Skin epidermis (tissue), 12 donors: Measurements from ENCODE around the gene ALG12.

ENCODE experiments used
- H3K27ac ChIP-seq, 21 experiments: fragments of 200-600 bp; sonication (generic) in 11 of 21; one replicate each; pipeline ENCODE4 v1.5.0; 2020; ENCODE audit warnings: mild to moderate bottlenecking in 3 of 21, inconsistent platforms in 2 of 21, moderate library complexity in 2 of 21
- H3K4me3 ChIP-seq, 7 experiments: fragments of 200-600 bp; sonication (generic) in 2 of 7; one replicate each; pipeline ENCODE4 v1.5.0; 2020; ENCODE audit warnings: inconsistent platforms in 2 of 7, mild to moderate bottlenecking in 2 of 7, moderate library complexity in 1 of 7

Gene ALG12

DNA sequence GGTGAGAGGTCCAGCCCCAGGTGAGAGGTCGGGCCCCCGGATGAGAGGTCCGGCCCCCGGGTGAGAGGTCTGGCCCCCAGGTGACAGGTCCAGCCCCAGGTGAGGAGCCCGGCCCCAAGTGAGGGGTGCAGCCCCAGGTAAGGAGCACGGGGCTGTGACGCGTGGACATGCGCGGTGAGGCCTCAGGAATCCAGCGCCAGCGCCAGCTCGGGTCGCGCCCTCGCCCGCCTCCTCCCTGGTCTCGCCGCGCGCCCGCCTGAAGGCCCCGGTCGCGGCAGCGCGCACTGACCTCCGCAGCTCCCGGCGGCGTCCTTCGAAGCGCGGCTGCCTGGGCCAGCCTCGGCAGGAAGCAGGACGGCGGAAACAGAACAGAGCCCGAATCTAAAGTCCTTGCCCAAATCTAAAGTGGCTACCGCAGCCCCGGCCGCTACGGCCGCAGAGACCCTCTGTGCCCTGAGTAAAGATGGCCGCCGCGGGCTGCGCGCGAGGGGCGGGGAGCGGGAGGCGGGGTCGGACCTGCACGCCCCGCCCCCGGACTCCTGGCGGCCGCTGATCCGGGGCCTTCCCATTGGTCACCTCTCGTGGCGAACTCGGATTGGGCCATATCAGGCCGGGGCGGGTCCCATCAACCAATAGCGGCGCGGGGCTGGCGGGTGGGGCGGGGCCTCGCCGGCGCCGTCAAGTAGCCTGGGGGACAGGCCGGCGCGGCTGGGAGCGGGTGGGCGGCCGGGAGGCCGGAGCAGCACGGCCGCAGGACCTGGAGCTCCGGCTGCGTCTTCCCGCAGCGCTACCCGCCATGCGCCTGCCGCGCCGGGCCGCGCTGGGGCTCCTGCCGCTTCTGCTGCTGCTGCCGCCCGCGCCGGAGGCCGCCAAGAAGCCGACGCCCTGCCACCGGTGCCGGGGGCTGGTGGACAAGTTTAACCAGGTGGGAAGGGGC, at the start of gene ALG12, which contains the start of gene CRELD2:
Gene ALG12, minus strand, starts transcription at position 465 of the 937 bp plus-strand sequence. CDS start 4,673 bp downstream, outside the sequence.
Gene CRELD2, plus strand, starts transcription at position 661 of the 937 bp plus-strand sequence. Its CDS starts 136 bp downstream, at position 797.
- Histone ChIP-seq H3K4me3 (peak within 1 kb of the TSS; percentile 56 to 93 (median 86)), H3K27ac (peak within 1 kb of the TSS; percentile 75 to 96 (median 93))

DNA sequence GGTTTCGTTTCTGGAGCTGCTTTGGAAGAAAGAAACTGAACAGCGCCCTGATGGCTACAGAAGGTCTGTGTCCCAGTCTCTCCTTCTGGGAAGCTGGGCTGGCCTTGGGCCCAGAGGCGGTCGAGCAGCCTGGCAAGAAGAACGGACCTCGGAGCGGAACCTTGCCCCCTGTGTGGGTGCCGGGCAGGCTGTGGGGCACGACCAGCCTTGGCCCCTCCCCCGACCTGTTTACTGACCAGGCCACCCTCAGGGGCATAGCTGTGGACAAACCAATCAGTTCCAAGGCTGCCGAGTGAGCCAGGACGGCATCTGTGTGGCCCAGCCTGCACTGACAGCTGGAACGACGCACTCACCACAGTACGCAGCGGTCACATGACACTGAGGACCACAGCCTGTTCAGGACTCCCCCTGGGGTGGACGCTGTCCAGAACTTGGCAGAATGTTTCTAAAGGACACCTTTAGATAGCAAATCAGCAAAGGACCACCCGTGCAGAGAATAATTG, 49.5 kb upstream of the ALG12 start:
- H3K27ac ChIP-seq = peak overlapping the region in 20 of 21 experiments; percentile 43 to 98 (median 94)

DNA sequence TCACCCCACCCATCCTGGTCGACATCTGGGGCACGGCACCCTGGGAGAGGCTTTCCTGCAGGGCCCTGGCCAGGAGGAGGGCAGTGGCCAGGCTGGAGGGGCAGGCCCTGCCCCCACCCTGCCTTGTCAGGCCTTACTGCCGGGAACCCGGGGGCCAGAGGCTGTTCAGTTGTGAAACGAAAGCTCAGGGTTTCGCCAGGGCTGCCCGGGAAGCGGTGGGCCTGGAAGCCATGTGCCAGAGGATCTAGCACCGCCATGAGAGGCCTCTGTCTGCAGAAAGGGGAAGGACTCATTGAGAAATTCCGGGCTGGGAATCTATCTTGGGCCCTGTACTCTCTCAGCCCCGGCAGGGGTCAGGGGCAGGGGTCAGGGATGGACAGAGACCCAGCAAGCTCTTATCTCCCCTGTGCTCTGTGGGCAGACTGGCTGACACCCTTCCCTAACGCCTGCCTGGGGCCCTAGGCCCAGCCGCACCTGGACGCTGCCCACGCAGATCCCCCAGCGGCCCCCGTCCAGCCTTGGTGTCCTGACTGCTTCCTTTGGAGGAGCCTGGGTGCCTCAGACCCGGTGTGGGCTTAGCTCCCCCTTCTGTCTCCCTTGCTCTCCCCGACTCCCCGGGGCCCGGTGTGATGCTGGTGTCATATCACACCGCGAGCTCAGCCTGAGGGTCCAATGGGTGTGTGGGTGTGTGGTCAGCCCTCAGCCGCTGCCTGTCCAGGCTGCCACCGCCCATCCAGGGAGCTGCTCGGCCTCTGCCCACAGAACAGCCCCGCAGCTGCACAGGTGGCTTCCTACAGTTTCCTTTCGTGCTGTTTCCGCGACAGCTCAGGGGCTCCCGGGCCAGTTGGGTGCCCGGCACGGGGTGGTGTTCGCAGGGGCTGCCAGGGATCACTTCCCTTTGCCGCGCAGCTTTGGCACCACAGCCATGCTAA, 48.8 kb upstream of the ALG12 start:
- Histone ChIP-seq H3K4me3 (no peak overlapping the region), H3K27ac (peak overlapping the region in 20 of 21 experiments; percentile 43 to 98 (median 94))

More for the DNA sequence above, 49.5 kb upstream of the ALG12 start:
- H3K4me3 ChIP-seq = no peak overlapping the region

DNA sequence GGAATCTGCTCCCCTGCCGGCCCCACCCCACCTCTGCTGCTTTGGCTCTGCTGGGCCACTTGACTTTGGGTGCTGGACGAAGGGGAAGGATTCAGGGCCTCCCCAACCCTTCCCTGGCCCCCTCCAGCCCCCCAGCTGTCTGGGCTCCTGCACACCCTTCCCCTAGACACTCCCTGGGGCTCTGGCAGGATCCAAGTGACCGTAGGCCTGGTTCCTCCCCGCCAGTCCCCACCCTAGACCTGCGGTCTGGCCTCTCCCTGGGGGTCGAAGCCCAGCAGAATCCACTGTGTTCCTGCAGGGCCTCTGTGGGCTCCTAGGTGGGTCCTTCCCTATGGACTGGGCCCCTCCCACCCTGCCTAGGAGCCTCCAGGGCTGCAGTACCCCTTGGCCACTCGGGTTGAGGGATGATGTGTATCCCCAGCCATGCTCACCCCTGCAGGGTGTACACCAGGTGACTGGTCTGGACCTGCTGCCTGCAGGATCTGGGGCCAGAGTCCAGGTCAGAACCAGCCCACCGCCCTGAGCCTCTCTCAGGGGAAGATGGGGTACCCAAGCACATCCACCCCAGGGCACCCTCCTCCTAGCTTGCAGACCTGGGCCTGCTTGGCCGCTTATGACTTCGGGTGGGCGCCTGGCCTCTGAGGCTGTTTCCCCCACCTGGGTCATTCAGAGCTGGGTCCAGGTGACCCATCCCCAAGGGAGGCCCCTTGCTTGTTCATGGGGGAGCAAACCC, 48.0 kb upstream of the ALG12 start:
- peak overlapping the region in 1 of 7 experiments; percentile 3 for H3K4me3 ChIP-seq
- H3K27ac ChIP-seq = peak overlapping the region in 20 of 21 experiments; percentile 43 to 98 (median 94)

DNA sequence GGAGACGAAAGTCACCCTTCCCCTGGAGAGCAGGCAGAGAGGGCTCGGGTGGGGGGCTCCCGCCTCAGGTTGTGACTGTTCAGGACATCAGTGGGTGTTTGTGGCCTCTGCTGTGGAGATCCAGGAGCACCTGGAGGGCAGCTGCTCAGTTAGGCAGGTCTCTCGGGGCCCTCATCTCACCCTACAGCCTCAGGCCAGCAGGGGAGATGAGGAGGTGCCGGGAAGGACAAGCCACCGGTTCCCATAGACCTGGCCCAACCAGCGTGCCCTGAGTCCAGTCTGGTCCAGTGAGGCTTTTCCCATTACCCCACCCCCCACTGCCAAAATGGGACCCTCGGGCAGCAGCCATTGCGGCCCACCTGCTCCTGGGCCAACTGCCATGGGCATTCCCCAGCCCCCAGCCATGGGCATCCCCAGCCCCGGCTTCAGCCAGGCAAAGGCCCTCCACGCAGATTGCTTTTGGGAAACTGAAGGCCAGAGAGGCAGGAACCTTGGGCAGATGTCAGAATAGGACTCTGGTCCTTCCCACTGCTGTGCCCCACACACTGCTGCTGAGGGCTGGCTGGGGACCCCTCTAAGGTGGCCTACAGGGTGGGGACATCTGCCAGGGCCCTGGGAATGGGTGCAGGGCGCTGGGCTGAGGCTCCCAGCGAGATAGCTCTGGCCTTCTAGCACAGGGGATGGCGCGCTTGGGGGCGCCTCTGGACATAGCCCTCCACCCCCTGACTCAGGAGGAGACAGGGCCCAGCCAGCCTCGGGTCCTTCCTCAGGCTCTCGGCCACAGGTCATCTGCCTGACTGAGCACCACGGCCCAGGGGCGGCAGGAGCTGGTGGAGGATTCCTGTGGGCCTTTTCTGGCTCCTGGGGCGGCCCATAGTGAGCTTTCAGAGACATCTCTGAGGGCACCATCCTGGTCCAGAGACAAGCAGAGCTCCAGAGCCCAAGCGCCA, 47.1 kb upstream of the ALG12 start:
- Histone ChIP-seq H3K27ac (peak overlapping the region in 20 of 21 experiments; percentile 8 to 99 (median 96)), H3K4me3 (peak overlapping the region in 5 of 7 experiments; percentile 2 to 97 (median 8))

DNA sequence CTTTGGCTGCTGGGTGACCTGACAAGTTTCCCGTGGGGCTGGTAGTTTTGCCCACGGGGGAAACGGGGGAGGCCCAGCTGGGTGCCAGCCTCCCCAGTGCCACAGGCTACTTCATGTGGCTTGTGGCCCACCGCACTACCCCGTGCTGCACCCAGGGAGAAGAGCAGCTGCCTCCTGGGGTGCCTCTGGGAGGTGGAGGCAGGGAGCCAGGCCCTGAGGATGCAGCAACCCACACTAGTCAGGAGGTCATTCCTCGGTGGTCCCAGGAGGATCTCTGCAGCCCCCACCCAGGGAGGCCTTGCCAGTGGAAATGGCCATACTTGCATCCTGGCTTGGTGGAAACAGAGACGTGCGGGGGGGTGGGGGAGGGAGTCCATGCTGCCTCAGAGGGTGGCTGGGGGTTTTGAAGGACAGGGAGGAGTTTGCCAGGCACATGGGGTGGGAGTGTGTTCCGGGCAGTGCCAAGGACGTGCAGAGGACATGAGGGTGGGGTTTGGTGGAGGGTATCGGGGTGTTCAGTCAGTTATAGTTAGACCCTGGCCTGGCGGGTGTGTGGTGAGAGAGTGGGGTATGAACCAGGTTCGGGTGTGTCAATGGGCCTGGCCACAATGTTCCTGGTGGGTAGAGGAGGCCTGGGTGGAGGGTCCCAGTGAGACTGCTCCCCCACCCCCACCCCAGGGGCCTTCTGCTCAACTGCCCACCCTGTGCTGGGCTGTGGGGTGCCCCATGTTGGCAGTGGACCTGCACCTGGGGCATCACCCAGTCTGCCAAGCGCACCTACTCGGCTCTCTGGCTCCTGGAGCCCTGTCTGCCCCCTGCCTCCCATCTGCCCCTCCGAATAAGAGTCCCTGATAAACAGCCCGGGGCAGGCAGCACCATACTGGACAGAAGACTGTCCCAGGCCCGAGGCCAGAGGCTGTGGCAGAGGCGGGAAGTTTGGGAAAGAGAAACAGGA, 46.2 kb upstream of the ALG12 start:
- H3K27ac ChIP-seq = peak overlapping the region in 18 of 21 experiments; percentile 8 to 99 (median 96)
- peak overlapping the region; percentile 56 to 97 (median 70) for H3K4me3 ChIP-seq

GRCh38 chr22:49963647-49964026, 45.4 kb upstream of the ALG12 start:
- Histone ChIP-seq H3K4me3 (peak overlapping the region; percentile 56 to 97 (median 70)), H3K27ac (peak overlapping the region in 20 of 21 experiments; percentile 90 to 99 (median 96))

DNA sequence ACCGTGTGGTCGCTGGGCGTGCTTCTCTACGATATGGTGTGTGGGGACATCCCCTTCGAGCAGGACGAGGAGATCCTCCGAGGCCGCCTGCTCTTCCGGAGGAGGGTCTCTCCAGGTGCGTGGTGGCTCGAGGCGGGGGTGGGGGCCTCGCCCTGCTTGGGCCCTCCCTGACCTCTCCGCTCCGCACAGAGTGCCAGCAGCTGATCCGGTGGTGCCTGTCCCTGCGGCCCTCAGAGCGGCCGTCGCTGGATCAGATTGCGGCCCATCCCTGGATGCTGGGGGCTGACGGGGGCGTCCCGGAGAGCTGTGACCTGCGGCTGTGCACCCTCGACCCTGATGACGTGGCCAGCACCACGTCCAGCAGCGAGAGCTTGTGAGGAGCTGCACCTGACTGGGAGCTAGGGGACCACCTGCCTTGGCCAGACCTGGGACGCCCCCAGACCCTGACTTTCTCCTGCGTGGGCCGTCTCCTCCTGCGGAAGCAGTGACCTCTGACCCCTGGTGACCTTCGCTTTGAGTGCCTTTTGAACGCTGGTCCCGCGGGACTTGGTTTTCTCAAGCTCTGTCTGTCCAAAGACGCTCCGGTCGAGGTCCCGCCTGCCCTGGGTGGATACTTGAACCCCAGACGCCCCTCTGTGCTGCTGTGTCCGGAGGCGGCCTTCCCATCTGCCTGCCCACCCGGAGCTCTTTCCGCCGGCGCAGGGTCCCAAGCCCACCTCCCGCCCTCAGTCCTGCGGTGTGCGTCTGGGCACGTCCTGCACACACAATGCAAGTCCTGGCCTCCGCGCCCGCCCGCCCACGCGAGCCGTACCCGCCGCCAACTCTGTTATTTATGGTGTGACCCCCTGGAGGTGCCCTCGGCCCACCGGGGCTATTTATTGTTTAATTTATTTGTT, 44.8 kb upstream of the ALG12 start:
- H3K4me3 ChIP-seq = peak overlapping the region; percentile 56 to 97 (median 70)

DNA sequence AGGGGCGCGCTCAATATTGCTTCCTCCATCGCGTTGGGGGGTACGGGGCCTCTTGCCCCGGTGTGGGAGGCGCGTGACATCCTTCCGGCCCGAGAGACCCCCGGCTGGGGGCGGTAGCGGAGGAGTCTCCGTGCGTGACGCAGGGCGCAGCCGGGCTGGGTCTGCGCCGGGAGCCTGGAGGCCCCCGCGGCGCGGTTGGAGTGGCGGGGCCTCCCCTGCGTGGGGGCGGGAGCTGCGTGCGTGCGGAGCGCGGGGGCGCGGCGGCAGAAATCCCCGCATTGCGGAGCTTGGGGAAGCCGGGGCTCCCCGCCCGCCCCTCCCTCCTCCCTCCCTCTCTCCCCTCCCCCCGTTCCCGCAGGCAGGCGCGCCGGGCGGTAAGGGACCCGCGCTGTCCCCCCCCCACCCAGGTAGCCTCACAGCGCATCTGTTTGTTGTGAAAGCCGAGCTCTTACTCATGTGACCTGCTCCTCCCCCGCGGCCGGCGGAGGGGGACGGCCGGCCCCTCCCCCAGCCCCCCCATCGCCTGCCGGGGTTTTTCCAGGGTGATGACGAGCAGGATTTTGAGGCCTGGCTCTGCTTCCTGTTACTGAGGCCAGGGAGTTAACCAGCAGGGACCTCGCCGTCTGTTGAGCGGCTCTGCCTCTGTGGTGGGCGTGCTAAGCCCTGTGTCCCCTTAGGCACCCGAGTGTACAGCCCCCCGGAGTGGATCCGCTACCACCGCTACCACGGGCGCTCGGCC, 43.9 kb upstream of the ALG12 start:
- peak overlapping the region; percentile 90 to 99 (median 96) for H3K27ac ChIP-seq
- H3K4me3 ChIP-seq = peak overlapping the region; percentile 56 to 97 (median 70)

More for the DNA sequence above, 44.8 kb upstream of the ALG12 start:
- peak overlapping the region; percentile 38 to 99 (median 96) for H3K27ac ChIP-seq

DNA sequence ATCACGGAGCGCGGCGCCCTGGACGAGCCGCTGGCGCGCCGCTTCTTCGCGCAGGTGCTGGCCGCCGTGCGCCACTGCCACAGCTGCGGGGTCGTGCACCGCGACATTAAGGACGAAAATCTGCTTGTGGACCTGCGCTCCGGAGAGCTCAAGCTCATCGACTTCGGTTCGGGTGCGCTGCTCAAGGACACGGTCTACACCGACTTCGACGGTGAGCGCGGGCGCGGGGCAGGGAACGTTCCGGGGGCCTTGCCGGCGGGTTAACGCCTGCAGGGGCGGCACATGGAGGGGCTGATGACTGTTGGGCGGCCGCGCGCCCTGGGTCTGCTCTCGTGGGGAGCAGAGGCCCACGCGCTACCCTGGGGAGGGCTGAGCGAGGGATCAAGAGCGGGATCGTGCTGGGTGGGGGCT, 43.4 kb upstream of the ALG12 start:
- H3K4me3 ChIP-seq = peak overlapping the region; percentile 56 to 97 (median 70)
- peak overlapping the region; percentile 90 to 99 (median 96) for H3K27ac ChIP-seq

DNA sequence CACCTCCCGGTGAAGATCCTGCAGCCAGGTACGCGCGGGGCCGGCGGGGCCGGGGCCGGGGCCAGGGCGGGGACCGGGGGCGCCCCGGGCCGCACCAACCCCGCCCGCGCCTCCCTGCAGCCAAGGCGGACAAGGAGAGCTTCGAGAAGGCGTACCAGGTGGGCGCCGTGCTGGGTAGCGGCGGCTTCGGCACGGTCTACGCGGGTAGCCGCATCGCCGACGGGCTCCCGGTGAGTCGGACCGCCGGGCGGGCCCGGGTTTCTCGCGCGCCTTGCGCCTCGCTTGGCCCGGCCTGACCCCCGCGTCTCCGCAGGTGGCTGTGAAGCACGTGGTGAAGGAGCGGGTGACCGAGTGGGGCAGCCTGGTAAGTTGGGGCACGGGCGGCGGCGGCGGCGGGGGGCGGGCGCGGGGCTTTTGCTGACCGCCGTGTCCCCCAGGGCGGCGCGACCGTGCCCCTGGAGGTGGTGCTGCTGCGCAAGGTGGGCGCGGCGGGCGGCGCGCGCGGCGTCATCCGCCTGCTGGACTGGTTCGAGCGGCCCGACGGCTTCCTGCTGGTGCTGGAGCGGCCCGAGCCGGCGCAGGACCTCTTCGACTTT, 42.9 kb upstream of the ALG12 start:
- Histone ChIP-seq H3K27ac (peak overlapping the region; percentile 90 to 99 (median 96)), H3K4me3 (peak overlapping the region; percentile 56 to 97 (median 70))

GRCh38 chr22:49960159-49961004, 42.1 kb upstream of the ALG12 start, which contains the start of gene PIM3:
Gene PIM3 (plus strand): TSS chr22:49960772. CDS start chr22:49960948, 176 bp downstream.
- Histone ChIP-seq H3K4me3 (peak within 1 kb of the TSS; percentile 56 to 97 (median 70)), H3K27ac (peak within 1 kb of the TSS; percentile 90 to 99 (median 96))

DNA sequence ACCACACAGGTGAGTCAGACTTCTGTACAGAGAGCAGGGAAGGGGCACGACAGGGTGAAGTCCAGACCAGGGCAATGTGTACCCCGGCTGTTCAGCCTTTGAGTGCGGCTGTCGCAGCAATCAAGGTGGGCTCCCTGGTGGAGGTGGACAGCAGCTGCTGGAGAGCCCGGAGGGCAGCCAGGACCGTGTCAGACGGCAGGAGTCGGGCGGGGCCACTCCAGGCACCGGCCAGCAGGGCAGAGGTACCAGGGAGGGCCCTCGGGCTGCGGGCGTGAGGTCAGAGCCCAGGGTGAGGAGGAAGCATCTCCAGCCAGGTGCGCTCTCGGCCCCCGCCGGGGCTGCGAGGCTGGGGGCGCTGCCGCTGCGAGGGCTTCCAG, 41.5 kb upstream of the ALG12 start:
- peak overlapping the region; percentile 52 to 97 (median 70) for H3K4me3 ChIP-seq
- peak overlapping the region; percentile 73 to 99 (median 96) for H3K27ac ChIP-seq
